GM12865 (cell line): ENCODE measurements around the gene SLC39A11.
A peak's percentile ranks its signal among the peaks of the same experiment; 100 is the strongest.

Source experiments
- DNase-seq: peaks from one replicate; pipeline ENCODE4 v3.0.0; 2010; ENCODE audit warnings: low read depth
- H3K4me3 ChIP-seq: 2 replicates; pipeline ENCODE4 v1.5.1; 2011; ENCODE audit warnings: mild to moderate bottlenecking, low read depth, low read length, control low read depth
- CTCF ChIP-seq: IDR thresholded peaks from 2 replicates; pipeline ENCODE4 v1.5.1; 2011; ENCODE audit warnings: low read length, control low read depth, low read depth, inconsistent platforms; ENCODE audit not compliant: insufficient read depth; ENCODE audit errors: missing control alignments

Gene SLC39A11

GRCh38 chr17:72619976-72620650 lies 472.4 kb downstream of the SLC39A11 start:
- no peak for TF ChIP-seq CTCF
- H3K4me3 ChIP-seq: no peak overlapping the region
- no peak for DNase-seq

GRCh38 chr17:72618001-72618509 lies 474.4 kb downstream of the SLC39A11 start:
- no peak overlapping the region for H3K4me3 ChIP-seq
- peak; percentile 30 for DNase-seq
- TF ChIP-seq CTCF: no peak

GRCh38 chr17:72617557-72617956 lies 474.9 kb downstream of the SLC39A11 start:
- DNase-seq: no peak
- no peak for TF ChIP-seq CTCF
- no peak overlapping the region for H3K4me3 ChIP-seq

GRCh38 chr17:72616447-72616846 lies 476.0 kb downstream of the SLC39A11 start:
- no peak overlapping the region for H3K4me3 ChIP-seq
- DNase-seq: no peak
- no peak for TF ChIP-seq CTCF

GRCh38 chr17:72615627-72615991 lies 476.9 kb downstream of the SLC39A11 start:
- TF ChIP-seq CTCF: no peak
- no peak for DNase-seq

GRCh38 chr17:72614871-72615626 lies 477.4 kb downstream of the SLC39A11 start:
- H3K4me3 ChIP-seq: no peak overlapping the region
- no peak for TF ChIP-seq CTCF
- DNase-seq: no peak

More at GRCh38 chr17:72615627-72615991, 476.9 kb downstream of the SLC39A11 start:
- no peak overlapping the region for H3K4me3 ChIP-seq
